HG03558 (cell line): ENCODE results near the gene ACOT7.
"Not testable (repeated sequence)": the region's sequence is repeated elsewhere in the genome, so short reads cannot be mapped to it uniquely, and the experiment has no call there.

Experiments
- ATAC-seq: cut with Tn5 transposase; IDR thresholded peaks from one replicate; pipeline ENCODE4 v1.9.1; 2021; ENCODE audit warnings: moderate number of reproducible peaks; ENCODE audit not compliant: unreplicated experiment; ENCODE audit errors: extremely low read depth

The ACOT7 gene

GRCh38 chr1:6393400-6394187 is at the start of gene ACOT7:
Gene ACOT7 (minus strand): TSS chr1:6393767. CDS start chr1:6393399, 368 bp downstream.
- peak; percentile 43 for ATAC-seq

- ATAC-seq = no peak
These were observed 48.0 kb upstream of the ACOT7 start for GRCh38 chr1:6441586-6441985.

GRCh38 chr1:6440198-6441126 is 46.9 kb upstream of the ACOT7 start:
- no peak for ATAC-seq

- no peak for ATAC-seq
These were observed 44.5 kb upstream of the ACOT7 start for GRCh38 chr1:6438047-6438525.

- ATAC-seq = not testable (repeated sequence)
These were observed 43.6 kb upstream of the ACOT7 start for GRCh38 chr1:6437012-6437700.

- ATAC-seq = not testable (repeated sequence)
These were observed 42.7 kb upstream of the ACOT7 start for GRCh38 chr1:6436277-6436676.

GRCh38 chr1:6435547-6435946 is 42.0 kb upstream of the ACOT7 start:
- ATAC-seq = no peak

- ATAC-seq = no peak
These were observed 41.6 kb upstream of the ACOT7 start for GRCh38 chr1:6435129-6435528.

GRCh38 chr1:6434186-6434585 is 40.6 kb upstream of the ACOT7 start:
- ATAC-seq = no peak

GRCh38 chr1:6431645-6432579 is 38.3 kb upstream of the ACOT7 start:
- ATAC-seq = not testable (repeated sequence)

GRCh38 chr1:6429660-6430411 is 36.3 kb upstream of the ACOT7 start:
- ATAC-seq = not testable (repeated sequence)

GRCh38 chr1:6428453-6428852 is 34.9 kb upstream of the ACOT7 start:
- ATAC-seq = not testable (repeated sequence)

- no peak for ATAC-seq
These were observed 34.1 kb upstream of the ACOT7 start for GRCh38 chr1:6427441-6428390.

- ATAC-seq = no peak
These were observed 33.4 kb upstream of the ACOT7 start for GRCh38 chr1:6426972-6427350.

GRCh38 chr1:6426277-6426971 is 32.9 kb upstream of the ACOT7 start:
- no peak for ATAC-seq

GRCh38 chr1:6425658-6426057 is 32.1 kb upstream of the ACOT7 start:
- ATAC-seq = no peak
